ENCODE measurements around the gene VPS37C. TPM values are rescaled to one million over a fixed set of nuclear protein-coding genes. Genes with fewer than 3 reads are reported as not detected.

Gene VPS37C
- total and polyA plus RNA-seq, 2 experiments from 2014 or later, result 20.8 to 22.0 TPM

DNA sequence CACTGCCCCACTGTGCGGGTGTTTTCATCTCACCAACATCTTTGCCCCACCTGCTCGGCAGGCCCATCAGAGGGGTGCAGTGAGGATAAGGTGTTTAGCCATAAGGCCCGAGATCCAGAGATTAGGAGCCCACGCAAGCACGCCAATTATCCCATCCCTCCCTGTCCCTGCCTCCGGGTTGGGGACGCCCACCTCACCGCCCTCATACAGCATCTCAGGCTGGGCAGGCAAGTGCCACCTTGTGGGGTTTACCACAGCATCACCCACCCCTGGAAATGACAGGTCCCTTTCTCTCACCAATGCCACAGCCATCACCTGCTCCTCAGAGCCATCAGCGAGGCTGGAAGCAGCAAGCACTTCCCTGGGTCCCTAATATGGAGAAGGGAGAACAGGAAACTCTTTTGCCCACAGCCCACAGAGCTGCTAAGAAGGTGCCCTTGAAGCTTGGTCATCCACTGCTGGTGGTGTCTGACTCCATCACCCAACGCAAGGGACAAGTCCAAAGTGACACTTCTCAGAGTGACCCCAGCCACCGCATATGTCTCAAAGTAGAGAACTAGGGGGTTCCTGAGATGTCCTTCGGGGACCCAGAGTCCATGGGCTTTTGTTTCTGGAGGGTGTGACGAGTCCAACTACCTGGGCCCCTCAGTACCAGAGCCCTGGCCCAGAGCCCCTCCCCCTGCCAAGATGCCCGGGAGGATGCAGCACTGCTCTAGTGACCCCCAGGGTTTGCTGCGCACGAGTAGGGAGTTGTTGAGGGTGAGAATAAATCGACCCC is 15.8 kb downstream of the VPS37C start:
- TF ChIP-seq, protein P1, sequence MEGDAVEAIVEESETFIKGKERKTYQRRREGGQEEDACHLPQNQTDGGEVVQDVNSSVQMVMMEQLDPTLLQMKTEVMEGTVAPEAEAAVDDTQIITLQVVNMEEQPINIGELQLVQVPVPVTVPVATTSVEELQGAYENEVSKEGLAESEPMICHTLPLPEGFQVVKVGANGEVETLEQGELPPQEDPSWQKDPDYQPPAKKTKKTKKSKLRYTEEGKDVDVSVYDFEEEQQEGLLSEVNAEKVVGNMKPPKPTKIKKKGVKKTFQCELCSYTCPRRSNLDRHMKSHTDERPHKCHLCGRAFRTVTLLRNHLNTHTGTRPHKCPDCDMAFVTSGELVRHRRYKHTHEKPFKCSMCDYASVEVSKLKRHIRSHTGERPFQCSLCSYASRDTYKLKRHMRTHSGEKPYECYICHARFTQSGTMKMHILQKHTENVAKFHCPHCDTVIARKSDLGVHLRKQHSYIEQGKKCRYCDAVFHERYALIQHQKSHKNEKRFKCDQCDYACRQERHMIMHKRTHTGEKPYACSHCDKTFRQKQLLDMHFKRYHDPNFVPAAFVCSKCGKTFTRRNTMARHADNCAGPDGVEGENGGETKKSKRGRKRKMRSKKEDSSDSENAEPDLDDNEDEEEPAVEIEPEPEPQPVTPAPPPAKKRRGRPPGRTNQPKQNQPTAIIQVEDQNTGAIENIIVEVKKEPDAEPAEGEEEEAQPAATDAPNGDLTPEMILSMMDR (IDR thresholded peaks at IDR 0.05; ENCODE audit: low read depth, low read length), result no peak
- Histone ChIP-seq H3K36me3 (no peaks in the 10 kb centered on the region), H3K9me3 (ENCODE audit: low read depth) (no peaks in the 10 kb centered on the region), H3K4me3 (no peak overlapping the region), H3K27me3 (no peaks in the 10 kb centered on the region), H3K4me1 (ENCODE audit: low read depth) (peaks cover 14% of the 10 kb centered on the region), H3K27ac (no peak overlapping the region)
- DNase-seq (ENCODE audit: low read depth in 1 of 2, low spot score in 1 of 2), result no peak

DNA sequence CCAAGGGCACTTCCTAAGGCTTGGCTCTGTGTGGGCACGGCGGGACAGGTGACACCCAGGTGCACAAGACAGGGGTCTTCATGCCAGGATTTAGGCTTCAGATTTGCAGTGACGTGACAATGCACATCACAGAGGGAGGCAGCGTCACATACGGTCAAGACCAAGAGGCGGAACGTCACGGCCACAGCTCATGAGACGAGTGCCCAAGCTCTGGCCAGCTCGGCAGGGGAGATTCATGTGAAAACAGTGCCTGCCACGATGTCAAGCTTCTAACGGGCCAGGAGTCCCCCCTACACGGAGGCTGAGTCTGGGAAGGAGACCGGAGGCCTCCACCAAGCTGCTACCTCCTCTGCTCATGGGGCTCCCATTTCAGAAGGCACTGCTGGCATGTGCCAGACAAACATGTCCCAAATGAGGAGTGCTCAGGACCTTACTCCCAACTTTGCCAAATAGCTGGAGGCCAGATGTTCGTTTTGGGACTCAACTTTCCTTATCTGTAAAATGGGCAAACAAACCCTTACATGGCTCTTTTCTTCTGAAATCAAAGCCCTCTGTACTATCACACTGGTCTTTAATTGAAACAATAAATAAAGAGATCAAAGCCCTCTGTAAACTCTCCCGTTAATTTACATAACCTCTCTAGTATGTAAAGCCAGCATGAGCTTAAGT is 16.6 kb downstream of the VPS37C start:
- Histone ChIP-seq H3K9me3 (ENCODE audit: low read depth) (no peaks in the 10 kb centered on the region), H3K4me1 (ENCODE audit: low read depth) (peaks cover 11% of the 10 kb centered on the region), H3K36me3 (no peaks in the 10 kb centered on the region), H3K27ac (no peak overlapping the region), H3K4me3 (no peak overlapping the region), H3K27me3 (no peaks in the 10 kb centered on the region)
- TF ChIP-seq, protein P1 (IDR thresholded peaks at IDR 0.05; ENCODE audit: low read depth, low read length), result no peak
- no peak for DNase-seq (ENCODE audit: low read depth in 1 of 2, low spot score in 1 of 2)

DNA sequence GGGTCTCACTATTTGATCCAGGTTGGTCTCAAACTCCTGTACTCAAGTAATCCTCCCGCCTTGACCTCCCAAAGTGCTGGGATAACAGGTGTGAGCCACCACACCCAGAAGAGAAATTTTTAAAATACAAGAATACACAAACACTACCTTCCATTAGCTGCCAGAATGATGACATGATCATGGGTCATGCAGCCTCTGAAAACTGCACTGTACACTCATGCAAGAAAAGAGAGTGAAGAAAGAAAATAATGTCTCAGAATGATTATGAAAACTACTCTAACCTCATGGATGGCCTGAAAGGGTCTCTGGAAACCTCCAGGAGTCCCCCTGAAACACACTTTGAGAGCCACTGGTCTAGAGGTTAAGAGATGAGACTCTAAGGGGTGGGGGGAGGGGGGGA is 18.8 kb downstream of the VPS37C start:
- H3K9me3 ChIP-seq (ENCODE audit: low read depth), result no peaks in the 10 kb centered on the region
- TF ChIP-seq, protein P1 (IDR thresholded peaks at IDR 0.05; ENCODE audit: low read depth, low read length), result no peak
- H3K4me3 ChIP-seq, result no peak overlapping the region
- no peaks in the 10 kb centered on the region for H3K36me3 ChIP-seq
- no peak for DNase-seq (ENCODE audit: low read depth in 1 of 2, low spot score in 1 of 2)
- H3K27me3 ChIP-seq, result no peaks in the 10 kb centered on the region
- H3K4me1 ChIP-seq (ENCODE audit: low read depth), result peaks cover 15% of the 10 kb centered on the region
- H3K27ac ChIP-seq, result no peak overlapping the region

DNA sequence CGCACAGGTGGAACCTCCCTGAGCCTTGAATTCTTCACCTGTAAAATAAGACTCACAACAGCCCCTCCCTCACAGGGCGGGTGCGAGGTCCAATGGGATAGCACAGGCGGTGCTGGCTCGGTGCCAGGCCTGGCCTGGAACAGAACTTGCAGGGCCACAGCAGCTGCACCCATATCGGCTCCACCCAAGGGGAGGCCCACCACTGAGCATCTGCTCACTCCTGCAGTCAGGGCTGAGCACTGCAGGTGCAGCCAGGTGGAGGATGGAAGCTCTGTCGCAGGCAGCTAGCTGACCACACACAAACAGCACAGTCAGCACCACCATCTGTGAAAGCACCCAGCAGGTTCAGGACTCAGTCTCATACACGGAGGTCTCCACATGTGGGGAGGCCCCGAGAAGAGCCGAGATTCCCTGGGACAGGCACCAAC is 19.6 kb downstream of the VPS37C start:
- Histone ChIP-seq H3K4me1 (ENCODE audit: low read depth) (peaks cover 15% of the 10 kb centered on the region), H3K36me3 (no peaks in the 10 kb centered on the region), H3K4me3 (no peak overlapping the region), H3K27me3 (no peaks in the 10 kb centered on the region), H3K9me3 (ENCODE audit: low read depth) (no peaks in the 10 kb centered on the region), H3K27ac (no peak overlapping the region)
- TF ChIP-seq, protein P1 (IDR thresholded peaks at IDR 0.05; ENCODE audit: low read depth, low read length), result no peak
- DNase-seq (ENCODE audit: low read depth in 1 of 2, low spot score in 1 of 2), result no peak

DNA sequence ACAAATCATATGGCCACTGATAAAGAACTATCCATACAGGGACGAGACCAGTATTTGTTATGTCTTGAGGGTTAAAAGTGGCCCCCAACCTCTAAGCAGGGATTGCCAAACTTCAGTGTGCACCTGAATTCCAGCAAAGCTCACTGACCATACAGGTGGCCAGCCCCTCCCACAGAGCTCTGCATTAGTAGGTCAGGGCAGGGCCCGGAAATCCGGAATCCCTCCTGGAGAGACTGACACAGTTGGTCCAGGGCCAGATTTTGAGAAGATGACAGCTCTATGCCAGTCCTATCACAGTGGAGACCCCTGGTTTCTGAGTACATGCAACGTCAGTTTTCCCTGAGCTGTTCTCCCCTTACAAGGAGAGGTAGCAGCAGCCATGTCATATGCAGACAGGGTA is 20.8 kb downstream of the VPS37C start:
- no peaks in the 10 kb centered on the region for H3K9me3 ChIP-seq (ENCODE audit: low read depth)
- no peaks in the 10 kb centered on the region for H3K36me3 ChIP-seq
- H3K27me3 ChIP-seq, result no peaks in the 10 kb centered on the region
- peaks cover 15% of the 10 kb centered on the region for H3K4me1 ChIP-seq (ENCODE audit: low read depth)
- no peak for DNase-seq (ENCODE audit: low read depth in 1 of 2, low spot score in 1 of 2)
- peak overlapping the region; percentile 17 for H3K27ac ChIP-seq
- H3K4me3 ChIP-seq, result no peak overlapping the region
- TF ChIP-seq, protein P1 (IDR thresholded peaks at IDR 0.05; ENCODE audit: low read depth, low read length), result no peak

Measured in cardiac muscle cell (in vitro differentiated cells and primary cell).